Hematopoietic multipotent progenitor cell treated with erythropoietin and hydrocortisone succinate and interleukin-3 and kit ligand, for 8 days (in vitro differentiated cells): ENCODE measurements around the gene IER2.

ENCODE experiments used
- DNase-seq: peaks from one replicate; pipeline ENCODE4 v3.0.0-alpha.2; 2015

Gene IER2

GRCh38 chr19:13119627-13120026, 30.6 kb upstream of the IER2 start:
- DNase-seq, result no peak

DNA sequence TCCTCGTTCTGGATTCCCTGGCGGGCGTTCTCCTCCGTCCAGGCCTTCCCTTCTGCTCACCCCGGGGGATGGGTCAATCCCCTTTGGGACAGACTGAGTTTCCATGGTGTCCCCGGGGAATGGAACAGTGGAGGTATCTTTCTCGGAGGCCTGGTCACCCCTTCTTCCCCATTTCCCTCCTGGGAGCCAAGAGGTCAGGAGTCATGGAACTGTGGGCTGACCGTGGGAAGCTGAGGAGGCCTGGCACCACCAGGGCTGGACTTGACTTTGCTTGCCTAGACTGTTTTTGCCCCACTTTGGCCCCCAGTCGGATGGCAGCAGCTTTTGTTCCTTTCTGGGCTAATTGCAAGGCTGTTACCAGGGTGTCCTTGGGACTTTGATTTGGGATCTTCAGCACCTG, 30.2 kb upstream of the IER2 start:
- DNase-seq, result no peak

- no peak for DNase-seq
Observed at GRCh38 chr19:13120817-13121216, 29.4 kb upstream of the IER2 start.

- DNase-seq, result no peak
Observed at GRCh38 chr19:13121551-13122274, 28.5 kb upstream of the IER2 start.

GRCh38 chr19:13122275-13122878, 27.8 kb upstream of the IER2 start:
- no peak for DNase-seq

GRCh38 chr19:13122980-13123957, 26.9 kb upstream of the IER2 start:
- no peak for DNase-seq

GRCh38 chr19:13127051-13127450, 23.2 kb upstream of the IER2 start:
- no peak for DNase-seq

- DNase-seq, result peak; percentile 39
Observed at GRCh38 chr19:13127811-13128575, 22.2 kb upstream of the IER2 start.

DNA sequence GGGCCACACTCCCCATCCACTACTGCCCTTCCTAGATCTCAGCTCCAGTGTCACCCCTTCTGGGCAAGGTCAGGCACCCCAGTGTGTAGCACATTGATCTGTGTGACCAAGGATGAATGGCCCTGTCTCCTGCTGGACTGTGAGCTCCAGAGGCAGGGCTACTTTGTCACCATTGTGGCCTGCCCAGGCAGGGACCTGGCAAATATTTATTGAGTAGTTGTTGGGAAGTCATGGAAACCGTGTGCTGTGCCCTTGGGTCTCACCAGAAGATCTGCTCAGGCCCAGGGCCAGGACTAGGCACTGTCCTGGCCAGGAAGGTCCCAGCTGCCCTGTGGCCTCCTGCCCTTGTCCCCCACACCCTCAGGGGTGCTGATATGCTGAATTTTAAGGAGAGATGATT, 21.6 kb upstream of the IER2 start:
- no peak for DNase-seq

DNA sequence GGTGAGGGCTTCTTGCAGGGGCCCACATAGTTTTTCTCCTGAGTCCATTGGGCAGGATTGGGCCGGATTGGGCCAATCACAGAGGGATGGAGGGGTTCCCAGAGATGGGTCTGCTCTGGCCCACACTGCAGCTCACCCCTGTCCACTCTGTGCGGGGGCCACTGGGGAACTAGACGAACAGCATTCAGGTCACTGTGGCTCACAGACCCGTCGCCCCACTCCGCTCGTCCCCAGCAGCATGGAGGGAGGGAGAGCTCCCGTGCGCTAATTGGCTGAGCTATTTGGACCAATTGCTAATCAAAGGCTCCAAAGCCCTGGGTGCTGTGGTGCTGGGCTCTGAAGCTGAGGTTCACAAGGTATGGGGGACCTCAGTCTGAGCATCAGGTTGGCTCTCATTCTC, 20.8 kb upstream of the IER2 start:
- DNase-seq, result no peak

DNA sequence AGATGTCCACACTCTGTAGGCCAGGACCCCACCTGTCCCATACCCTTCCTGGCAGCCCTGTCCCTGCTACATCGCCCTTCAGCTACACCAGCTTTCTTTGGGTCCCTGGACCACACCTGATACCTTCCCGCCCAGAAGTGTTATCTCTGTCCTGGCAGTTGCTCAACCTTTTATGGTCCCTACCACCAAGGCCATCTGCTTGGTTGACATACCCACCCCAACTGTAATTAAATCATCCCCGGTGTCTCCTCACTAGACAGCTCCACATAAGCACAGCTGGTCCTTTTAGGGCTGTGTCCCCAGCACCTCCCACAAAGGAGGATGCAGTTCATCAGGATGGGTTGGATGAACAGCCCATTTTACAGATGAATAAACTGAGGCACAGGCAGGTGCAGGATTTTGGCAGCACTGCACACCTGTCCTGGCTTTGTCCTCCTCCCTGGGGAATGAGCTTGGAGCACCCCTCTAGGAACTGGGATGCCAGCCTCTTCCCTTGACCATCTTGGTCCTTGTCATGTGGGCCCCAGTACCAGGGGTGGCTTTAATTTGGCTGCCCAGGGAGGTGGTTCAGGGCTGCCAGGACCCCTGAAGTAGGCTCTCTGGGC, 19.2 kb upstream of the IER2 start:
- no peak for DNase-seq

DNA sequence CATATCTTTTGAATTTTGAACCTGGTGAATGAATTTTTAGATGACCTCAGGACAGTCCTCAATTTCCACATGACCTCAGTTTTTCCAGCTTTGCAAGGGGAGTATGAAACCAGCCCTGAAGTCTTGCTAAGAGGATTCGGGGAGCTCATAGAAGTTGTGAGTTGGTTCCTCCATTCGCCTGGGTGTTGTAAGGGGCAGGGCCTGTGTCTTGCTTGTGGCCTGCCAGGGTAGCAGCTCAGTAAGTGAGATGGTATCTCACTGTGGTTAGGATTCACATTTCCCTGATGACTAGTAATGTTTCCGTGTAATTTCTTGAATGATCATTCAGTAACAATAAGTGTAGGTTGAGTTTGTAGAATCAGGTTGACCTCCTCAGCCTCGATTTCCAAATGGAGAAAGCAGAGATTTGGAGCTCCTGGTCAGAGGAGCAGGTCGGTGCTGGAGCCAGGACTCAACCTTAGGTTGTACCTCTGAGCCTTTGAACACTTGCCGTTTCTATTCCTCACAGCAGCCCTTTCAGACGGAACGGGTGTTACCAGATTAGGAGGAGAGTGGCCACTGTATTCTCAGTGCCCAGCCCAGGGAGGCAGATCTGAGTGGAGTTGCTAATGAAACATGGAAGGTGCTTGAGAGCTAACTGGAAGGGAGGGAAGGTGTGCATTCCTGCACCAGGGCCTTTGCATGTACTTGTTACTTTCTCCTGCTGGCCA, 17.6 kb upstream of the IER2 start:
- DNase-seq, result peak; percentile 79

DNA sequence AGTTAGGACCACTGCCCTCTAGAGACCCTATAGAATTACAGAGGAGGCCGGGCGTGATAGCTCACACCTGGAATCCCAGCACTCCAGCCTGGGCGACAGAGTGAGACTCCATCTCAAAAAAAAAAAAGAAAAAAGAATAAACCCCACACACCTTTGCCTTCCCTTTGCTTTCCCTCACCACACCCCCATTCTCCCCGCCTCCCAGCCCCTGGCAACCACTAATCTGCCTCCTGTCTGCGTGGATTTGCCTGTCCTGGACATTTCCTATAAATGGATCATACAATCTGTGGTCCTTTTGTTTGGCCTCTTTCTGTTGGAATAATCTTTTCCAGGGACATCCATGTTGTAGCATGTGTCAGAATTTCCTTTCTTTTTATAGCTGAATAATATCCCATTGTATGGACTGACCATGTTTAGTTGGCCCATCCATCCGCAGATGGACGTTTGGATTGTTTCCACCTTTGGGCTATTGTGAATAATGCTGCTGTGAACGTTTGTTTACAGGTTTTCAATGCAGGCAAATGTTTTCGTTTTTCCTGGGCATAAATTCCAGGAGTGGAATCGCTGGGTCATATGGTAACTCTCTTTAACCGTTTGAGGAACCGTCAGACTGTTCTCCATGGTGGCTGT, 16.9 kb upstream of the IER2 start:
- no peak for DNase-seq

GRCh38 chr19:13134626-13135025, 15.6 kb upstream of the IER2 start:
- no peak for DNase-seq

GRCh38 chr19:13135068-13136062, 14.8 kb upstream of the IER2 start:
- no peak for DNase-seq

DNA sequence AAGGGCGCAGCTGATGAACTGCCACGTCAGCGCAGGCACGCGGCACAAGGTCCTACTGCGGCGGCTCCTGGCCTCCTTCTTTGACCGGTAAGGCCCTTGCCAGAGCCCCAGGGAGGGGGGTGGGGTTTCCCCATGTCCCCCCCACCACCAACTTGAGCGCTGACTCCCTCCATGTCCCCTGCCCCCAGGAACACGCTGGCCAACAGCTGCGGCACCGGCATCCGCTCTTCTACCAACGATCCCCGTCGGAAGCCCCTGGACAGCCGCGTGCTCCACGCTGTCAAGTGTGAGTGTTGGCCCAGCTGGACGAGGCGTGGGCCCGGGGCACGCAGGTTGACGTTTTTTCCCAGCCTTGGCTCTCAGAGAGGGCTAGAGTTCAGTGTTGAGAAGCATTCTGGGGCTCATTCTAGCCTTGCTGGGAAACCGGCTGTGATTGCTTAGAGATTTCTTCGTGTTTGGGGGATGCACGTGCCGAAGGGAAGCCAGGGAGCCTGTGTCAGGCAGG, 12.9 kb upstream of the IER2 start:
- DNase-seq, result no peak

DNA sequence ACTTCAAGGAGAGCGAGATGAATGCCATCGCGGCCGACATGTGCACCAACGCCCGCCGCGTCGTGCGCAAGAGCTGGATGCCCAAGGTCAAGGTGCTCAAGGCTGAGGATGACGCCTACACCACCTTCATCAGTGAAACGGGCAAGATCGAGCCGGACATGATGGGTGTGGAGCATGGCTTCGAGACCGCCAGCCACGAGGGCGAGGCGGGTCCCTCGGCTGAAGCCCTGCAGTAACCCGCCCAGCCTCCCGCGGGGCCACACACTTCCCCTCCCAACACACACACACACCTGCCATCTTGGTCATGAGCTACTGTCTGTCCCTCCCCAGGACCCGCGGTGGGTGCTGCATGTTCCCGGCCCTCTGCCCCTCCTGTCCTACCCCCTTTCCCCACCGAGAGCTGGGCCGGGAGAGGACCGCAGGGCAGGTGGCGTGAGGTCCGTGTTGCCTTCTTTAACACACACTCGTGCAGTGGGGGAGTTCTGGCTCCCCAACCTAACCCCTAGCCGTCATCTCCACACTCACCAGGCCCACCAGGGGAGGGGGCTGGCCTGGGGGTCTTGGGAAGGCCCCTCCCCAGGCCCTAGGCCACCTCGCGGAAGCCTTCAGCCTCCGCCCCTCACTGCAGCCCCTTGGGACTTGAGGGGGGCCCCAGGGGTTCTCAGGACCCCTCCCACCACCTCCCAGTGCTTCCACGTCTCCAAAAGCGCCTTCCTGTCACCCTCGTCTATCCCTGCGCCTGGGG, 11.9 kb upstream of the IER2 start:
- no peak for DNase-seq

- DNase-seq, result no peak
Observed at GRCh38 chr19:13138916-13139198, 11.4 kb upstream of the IER2 start.

DNA sequence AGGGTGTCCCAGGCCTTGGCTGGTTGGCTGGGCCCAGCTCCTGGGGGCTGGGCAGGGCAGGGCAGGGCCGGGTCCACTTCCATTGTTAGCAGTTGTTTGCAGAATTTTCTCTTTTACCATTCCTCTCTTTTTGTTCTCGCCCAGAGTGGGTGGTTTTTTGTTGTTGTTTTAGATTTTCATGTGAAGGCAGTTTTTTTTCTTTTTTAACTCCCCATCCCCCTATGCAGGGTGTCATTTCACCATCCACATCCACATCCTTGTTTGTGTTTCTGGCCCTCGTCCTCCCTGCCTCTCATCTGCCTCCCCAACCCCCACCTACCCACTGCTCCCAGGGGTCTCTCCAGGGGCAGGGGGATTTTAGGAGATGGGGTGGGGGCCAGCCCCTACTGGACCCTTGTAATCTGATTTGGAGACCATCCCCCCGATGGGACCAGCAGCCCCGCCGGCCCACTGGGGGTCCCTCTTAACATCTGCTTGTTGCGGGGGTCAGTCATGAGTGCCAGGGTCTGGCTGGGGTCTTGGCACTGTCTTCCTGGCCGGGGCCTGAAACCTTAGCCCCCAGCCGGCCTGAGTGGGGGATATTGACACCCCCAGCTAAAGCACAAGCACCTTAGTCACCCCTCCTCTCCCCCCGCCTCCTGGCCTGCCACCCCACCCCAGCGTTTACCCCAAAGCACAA, 10.4 kb upstream of the IER2 start:
- no peak for DNase-seq
